H1 (cell line): ENCODE measurements around the gene IL2RA. TPM values are rescaled to one million over a fixed set of nuclear protein-coding genes. Genes with fewer than 3 reads are reported as not detected.

Source experiments
- CHD7 ChIP-seq: fragments of 300-600 bp; sonication (generic); IDR thresholded peaks from 2 replicates; pipeline ENCODE4 v1.7.1; 2012; ENCODE audit warnings: low read length, moderate library complexity, mild to moderate bottlenecking, inconsistent platforms; ENCODE audit not compliant: insufficient replicate concordance
- KDM1A ChIP-seq: fragments of 200-600, 300-600 bp; sonication (generic); IDR thresholded peaks from 2 replicates; pipeline ENCODE4 v1.7.1; 2016; ENCODE audit warnings: mild to moderate bottlenecking, low read length, borderline replicate concordance
- SP2 ChIP-seq: IDR thresholded peaks from 2 replicates; pipeline ENCODE4 v1.6.1; 2012; ENCODE audit warnings: mild to moderate bottlenecking, low read length, inconsistent platforms
- polyA plus RNA-seq, 7 experiments: library from polyadenylated mRNA; depleted of rRNA in 3 of 7; stranded (reverse) in 5 of 7; unstranded in 2 of 7; fragments of >200 nt in 5 of 7; fragments of 200-250 nt in 2 of 7; gene quantifications; 1 replicate in 5 of 7; 2 replicates in 1 of 7; 4 replicates in 1 of 7; pipeline versions ENCODE4 v1.2.1 to v1.2.3, GENCODE V29; 2011 to 2013; ENCODE audit warnings: missing spikeins in 2 of 7, mixed read lengths in 2 of 7
- total RNA-seq: library from RNA; stranded (reverse); fragmentation: NEBNext Ultra II Directional; extraction: Animal tissue kit (Norgen Biotek cat#: 25700); gene quantifications from 2 replicates; pipeline ENCODE4 v1.2.1, GENCODE V29; 2021

The IL2RA gene
- total and polyA plus RNA-seq, 2 of the 8 experiments (the other 6 are each of a cell fraction or from before 2014, with no cell fraction given) = not detected

DNA sequence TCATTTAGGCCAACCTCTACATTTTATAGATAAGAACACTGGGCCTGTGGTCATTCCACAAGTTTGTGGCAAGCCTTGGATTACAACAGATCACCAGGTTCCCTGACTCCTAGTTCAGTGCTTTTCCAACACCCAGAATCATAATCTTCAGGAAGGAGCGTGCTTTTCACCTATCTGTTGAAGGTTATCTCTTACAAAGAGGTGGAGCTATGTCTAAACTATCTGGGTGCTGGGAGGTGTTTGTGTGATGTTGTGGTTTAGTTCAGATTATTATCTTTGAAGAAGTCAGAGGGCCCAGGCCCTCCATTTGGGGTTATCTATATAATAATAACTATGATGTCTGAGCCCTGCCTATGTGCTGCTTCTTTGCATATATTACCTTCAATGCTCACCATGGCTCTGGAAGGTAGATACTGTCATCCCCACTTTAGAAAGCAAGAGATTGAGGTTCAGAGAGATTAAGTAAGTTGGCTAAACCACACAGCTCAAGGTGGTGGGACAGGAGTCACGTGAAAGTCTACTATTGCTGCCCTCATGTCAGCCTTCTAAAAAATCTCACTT lies 24.0 kb downstream of the IL2RA start (continued):
- TF ChIP-seq CHD7 (no peak), SP2 (no peak), KDM1A (no peak)
